ENCODE results near the gene XIAP. TPM values are rescaled to one million over a fixed set of nuclear protein-coding genes. Genes with fewer than 3 reads are reported as not detected.
"Not testable (repeated sequence)": the region's sequence is repeated elsewhere in the genome, so short reads cannot be mapped to it uniquely, and the experiment has no call there.

The XIAP gene
- total RNA-seq, 4 donors from 2014 or later = 15.1 to 60.3 (median 41.2) TPM

DNA sequence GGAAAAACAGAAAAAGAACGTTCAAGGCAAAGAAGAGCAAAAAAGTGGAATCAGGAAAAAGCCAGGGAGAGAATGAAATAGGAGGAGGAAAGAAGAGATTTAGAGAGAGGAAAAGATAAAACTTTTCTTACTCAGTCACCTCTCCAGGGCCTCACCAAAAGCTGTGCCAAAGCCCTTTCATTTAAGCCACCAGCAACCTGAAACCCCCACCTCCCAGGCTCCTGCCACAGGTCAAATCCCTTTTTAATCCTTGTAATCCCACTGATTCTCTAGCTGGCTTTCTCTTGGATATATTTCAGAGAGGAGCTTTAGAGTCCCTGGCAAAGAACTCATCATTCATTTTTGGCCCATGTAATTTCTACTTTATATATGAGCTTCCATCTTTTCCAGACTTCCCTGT is 25.7 kb upstream of the XIAP start:
- no peak for DNase-seq
- in situ Hi-C loops (cut with MboI; ENCODE audit: low pct_ligation_motif_present in 1 of 4, low pct_unique_long_range_greater_than_20kb in 1 of 4, low sequenced_read_pairs in 3 of 4) = no loop called here
- Histone ChIP-seq H3K27ac (no peak overlapping the region), H3K4me3 (no peak overlapping the region), H3K27me3 (no peaks in the 10 kb centered on the region), H3K36me3 (no peaks in the 10 kb centered on the region), H3K9me3 (no peaks in the 10 kb centered on the region), H3K4me1 (peaks cover 0 to 3% (median 0%) of the 10 kb centered on the region in 4 donors)
- intact Hi-C loops (cut with DNase I; ENCODE audit: low total_unique reads) = no loop called here
- TF ChIP-seq, protein P1, sequence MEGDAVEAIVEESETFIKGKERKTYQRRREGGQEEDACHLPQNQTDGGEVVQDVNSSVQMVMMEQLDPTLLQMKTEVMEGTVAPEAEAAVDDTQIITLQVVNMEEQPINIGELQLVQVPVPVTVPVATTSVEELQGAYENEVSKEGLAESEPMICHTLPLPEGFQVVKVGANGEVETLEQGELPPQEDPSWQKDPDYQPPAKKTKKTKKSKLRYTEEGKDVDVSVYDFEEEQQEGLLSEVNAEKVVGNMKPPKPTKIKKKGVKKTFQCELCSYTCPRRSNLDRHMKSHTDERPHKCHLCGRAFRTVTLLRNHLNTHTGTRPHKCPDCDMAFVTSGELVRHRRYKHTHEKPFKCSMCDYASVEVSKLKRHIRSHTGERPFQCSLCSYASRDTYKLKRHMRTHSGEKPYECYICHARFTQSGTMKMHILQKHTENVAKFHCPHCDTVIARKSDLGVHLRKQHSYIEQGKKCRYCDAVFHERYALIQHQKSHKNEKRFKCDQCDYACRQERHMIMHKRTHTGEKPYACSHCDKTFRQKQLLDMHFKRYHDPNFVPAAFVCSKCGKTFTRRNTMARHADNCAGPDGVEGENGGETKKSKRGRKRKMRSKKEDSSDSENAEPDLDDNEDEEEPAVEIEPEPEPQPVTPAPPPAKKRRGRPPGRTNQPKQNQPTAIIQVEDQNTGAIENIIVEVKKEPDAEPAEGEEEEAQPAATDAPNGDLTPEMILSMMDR (IDR thresholded peaks at IDR 0.05) = no peak
- no peak for TF ChIP-seq EP300 (IDR thresholded peaks at IDR 0.05; ENCODE audit: low read depth)
- TF ChIP-seq POLR2A (IDR thresholded peaks at IDR 0.05) = no peak
- no peak for TF ChIP-seq POLR2AphosphoS5 (IDR thresholded peaks at IDR 0.05)
- WGBS, 2 donors (ENCODE audit: low coverage in 1 of 2) = 59% methylated on average over 1 of the region's 1 CpG; no CpG with 5 or more reads in 1 of the 2 donors

DNA sequence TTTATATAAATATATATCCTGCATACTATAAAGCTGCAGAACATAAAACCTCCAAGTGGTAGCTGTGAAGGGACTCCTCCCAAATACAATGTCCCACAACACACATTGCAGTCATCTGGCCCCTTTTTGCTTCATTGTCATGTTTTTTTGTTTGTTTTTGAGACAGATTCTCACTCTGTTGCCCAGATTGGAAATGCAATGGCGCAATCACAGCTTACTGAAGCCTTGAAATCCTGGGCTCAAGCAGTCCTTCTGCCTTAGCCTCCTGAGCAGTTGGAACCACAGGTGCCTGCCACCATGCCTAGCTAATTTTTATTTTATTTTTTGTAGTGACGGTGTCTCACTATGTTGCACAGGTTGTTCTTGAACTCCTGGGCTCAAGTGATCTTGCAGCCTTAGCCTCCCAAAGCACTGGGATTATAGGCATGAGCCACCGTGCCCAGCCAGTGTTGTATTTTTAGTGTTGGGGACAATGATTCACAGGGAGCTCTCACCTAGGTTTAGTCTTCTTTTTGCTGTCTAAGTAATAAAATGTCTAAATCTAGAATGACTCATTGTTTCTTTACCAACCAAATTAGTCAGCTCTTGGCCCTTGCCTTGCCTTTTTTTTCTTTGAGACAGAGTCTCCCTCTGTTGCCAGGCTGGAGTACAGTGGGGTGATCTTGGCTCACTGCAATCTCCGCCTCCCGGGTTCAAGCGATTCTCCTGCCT is 24.0 kb upstream of the XIAP start:
- TF ChIP-seq, protein P1 (IDR thresholded peaks at IDR 0.05) = peak in 1 of 5 experiments; percentile 16
- no peak for TF ChIP-seq POLR2AphosphoS5 (IDR thresholded peaks at IDR 0.05)
- DNase-seq = peak; percentile 26
- no peaks in the 10 kb centered on the region for H3K36me3 ChIP-seq
- intact Hi-C loops (cut with DNase I; ENCODE audit: low total_unique reads) (no loop called here), in situ Hi-C loops (cut with MboI; ENCODE audit: low pct_ligation_motif_present in 1 of 4, low pct_unique_long_range_greater_than_20kb in 1 of 4, low sequenced_read_pairs in 3 of 4) (no loop called here)
- peak overlapping the region in 2 of 4 donors; percentile 36 to 42 for H3K27ac ChIP-seq
- peaks cover 0 to 3% (median 0%) of the 10 kb centered on the region in 4 donors for H3K4me1 ChIP-seq
- no peaks in the 10 kb centered on the region for H3K9me3 ChIP-seq
- no peaks in the 10 kb centered on the region for H3K27me3 ChIP-seq
- no peak overlapping the region for H3K4me3 ChIP-seq
- 74% methylated on average over 6 of the region's 6 CpGs; no CpG with 5 or more reads in 1 of the 2 donors for WGBS, 2 donors (ENCODE audit: low coverage in 1 of 2)

DNA sequence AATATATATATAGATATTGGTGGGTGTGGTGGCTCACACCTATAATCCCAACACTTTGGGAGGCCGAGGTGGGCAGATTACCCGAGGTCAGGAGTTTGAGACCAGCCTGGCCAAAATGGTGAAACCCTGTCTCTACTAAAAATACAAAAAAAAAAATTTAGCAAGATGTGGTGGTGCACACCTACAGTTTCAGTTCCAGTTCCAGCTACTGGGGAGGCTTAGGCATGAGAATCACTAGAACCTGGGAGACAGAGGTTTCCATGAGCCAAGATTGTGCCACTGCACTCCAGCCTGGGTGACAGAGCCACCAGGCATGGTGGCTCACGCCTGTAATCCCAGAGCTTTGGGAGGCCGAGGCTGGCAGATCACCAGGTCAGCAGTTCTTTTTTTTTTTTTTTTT is 14.7 kb upstream of the XIAP start:
- H3K4me3 ChIP-seq; H3K4me1 ChIP-seq; H3K9me3 ChIP-seq; intact Hi-C loops (cut with DNase I; ENCODE audit: low total_unique reads); DNase-seq; in situ Hi-C loops (cut with MboI; ENCODE audit: low pct_ligation_motif_present in 1 of 4, low pct_unique_long_range_greater_than_20kb in 1 of 4, low sequenced_read_pairs in 3 of 4); H3K27ac ChIP-seq; H3K27me3 ChIP-seq; H3K36me3 ChIP-seq: not testable (repeated sequence)
- WGBS, 2 donors (ENCODE audit: low coverage in 1 of 2) = 91% methylated on average over 4 of the region's 4 CpGs; no CpG with 5 or more reads in 1 of the 2 donors

DNA sequence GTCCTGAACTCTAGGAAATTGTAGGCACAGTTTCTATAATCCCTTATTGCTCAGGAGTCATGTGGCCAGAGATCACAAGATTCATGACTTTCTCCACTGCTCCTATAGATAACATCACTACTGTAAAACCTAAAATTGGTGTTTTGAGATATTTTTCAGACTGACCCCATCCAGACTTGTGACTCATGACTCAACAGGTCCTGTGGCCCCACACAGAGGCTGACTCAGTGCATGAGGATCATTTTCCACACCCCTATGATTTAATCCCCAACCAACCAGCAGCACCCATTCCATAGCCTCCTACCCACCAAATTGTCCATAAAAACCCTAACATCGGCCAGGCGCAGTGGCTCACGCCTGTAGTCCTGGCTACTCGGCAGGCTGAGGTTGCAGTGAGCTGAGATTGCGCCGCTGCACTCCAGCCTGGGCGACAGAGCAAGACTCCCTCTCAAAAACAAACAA is 13.2 kb upstream of the XIAP start:
- Histone ChIP-seq H3K27me3 (no peaks in the 10 kb centered on the region), H3K9me3 (no peaks in the 10 kb centered on the region), H3K36me3 (no peaks in the 10 kb centered on the region), H3K4me3 (no peak overlapping the region), H3K27ac (no peak overlapping the region), H3K4me1 (no peaks in the 10 kb centered on the region)
- no peak for TF ChIP-seq POLR2AphosphoS5 (IDR thresholded peaks at IDR 0.05)
- TF ChIP-seq, protein P1 (IDR thresholded peaks at IDR 0.05) = no peak
- TF ChIP-seq EP300 (IDR thresholded peaks at IDR 0.05; ENCODE audit: low read depth) = no peak
- TF ChIP-seq POLR2A (IDR thresholded peaks at IDR 0.05) = no peak
- intact Hi-C loops (cut with DNase I; ENCODE audit: low total_unique reads) (no loop called here), in situ Hi-C loops (cut with MboI; ENCODE audit: low pct_ligation_motif_present in 1 of 4, low pct_unique_long_range_greater_than_20kb in 1 of 4, low sequenced_read_pairs in 3 of 4) (no loop called here)
- WGBS, 2 donors (ENCODE audit: low coverage in 1 of 2) = 89% methylated on average over 7 of the region's 7 CpGs; no CpG with 5 or more reads in 1 of the 2 donors
- DNase-seq = no peak

DNA sequence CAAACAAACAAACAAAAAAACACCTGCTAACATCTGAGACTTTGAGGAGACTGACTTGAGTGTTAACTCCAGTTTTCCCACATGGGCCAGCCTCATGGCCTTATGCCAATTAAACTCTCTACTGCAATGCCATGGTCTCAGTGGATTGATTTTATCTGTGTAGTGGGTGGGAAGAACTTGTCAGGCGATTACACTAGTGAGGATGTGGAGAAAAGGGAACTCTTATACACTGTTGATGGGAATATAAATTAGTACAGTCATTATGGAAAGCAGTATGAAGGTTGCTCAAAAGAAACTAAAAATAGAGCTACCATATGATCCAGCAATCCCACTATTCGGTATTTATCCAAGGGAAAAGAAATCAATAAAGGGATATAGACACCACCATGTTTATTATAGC is 12.8 kb upstream of the XIAP start:
- in situ Hi-C loops (cut with MboI; ENCODE audit: low pct_ligation_motif_present in 1 of 4, low pct_unique_long_range_greater_than_20kb in 1 of 4, low sequenced_read_pairs in 3 of 4) = no loop called here
- 80 to 100% methylated on average over 1 to 2 of the region's 2 CpGs for WGBS, 2 donors (ENCODE audit: low coverage in 1 of 2)
- no peaks in the 10 kb centered on the region for H3K4me1 ChIP-seq
- no peak overlapping the region for H3K4me3 ChIP-seq
- intact Hi-C loops (cut with DNase I; ENCODE audit: low total_unique reads) = no loop called here
- H3K36me3 ChIP-seq = no peaks in the 10 kb centered on the region
- TF ChIP-seq, protein P1 (IDR thresholded peaks at IDR 0.05) = no peak
- no peak for TF ChIP-seq EP300 (IDR thresholded peaks at IDR 0.05; ENCODE audit: low read depth)
- TF ChIP-seq POLR2A (IDR thresholded peaks at IDR 0.05) = no peak
- no peak for TF ChIP-seq POLR2AphosphoS5 (IDR thresholded peaks at IDR 0.05)
- no peak overlapping the region for H3K27ac ChIP-seq
- H3K27me3 ChIP-seq = no peaks in the 10 kb centered on the region
- DNase-seq = no peak
- no peaks in the 10 kb centered on the region for H3K9me3 ChIP-seq

Measured in transverse colon (tissue), 4 donors.